GM19372 (cell line): ENCODE measurements around the gene SMIM36.
"Not testable (repeated sequence)": the region's sequence is repeated elsewhere in the genome, so short reads cannot be mapped to it uniquely, and the experiment has no call there.

Source experiments
- ATAC-seq: cut with Tn5 transposase; IDR thresholded peaks from one replicate; pipeline ENCODE4 v1.9.1; 2021; ENCODE audit warnings: mild to moderate bottlenecking, low read depth, moderate library complexity; ENCODE audit not compliant: unreplicated experiment

SMIM36 gene

DNA sequence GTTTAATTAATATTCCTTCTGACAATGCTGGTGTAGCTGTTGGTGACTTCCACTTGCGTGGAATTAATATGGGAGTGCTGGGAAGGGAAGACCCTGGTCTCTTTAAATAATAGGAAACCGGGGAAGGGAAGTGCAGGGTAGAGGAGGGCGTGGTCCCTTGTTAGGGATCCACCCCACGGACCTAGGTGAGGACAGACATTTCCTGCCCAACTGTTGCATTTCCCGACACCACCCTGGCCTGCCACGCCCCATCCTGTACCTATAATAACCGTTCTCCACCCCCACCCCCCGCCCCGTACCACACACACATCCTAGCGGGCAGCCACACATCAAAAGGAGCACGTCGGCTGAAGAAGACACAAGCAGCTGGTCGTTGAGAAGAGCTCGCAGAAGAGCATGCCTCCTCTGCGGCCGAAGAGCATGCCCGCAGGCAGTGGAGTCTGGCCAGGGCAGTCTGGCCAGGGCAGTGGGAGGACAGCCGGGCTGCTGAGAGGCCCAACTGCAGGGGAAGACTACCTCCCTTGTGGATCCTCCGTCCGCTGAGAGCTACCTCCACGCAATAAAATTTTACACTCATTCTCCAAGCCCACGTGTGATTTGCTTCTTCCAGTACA is 52.9 kb downstream of the SMIM36 start:
- ATAC-seq, result no peak

DNA sequence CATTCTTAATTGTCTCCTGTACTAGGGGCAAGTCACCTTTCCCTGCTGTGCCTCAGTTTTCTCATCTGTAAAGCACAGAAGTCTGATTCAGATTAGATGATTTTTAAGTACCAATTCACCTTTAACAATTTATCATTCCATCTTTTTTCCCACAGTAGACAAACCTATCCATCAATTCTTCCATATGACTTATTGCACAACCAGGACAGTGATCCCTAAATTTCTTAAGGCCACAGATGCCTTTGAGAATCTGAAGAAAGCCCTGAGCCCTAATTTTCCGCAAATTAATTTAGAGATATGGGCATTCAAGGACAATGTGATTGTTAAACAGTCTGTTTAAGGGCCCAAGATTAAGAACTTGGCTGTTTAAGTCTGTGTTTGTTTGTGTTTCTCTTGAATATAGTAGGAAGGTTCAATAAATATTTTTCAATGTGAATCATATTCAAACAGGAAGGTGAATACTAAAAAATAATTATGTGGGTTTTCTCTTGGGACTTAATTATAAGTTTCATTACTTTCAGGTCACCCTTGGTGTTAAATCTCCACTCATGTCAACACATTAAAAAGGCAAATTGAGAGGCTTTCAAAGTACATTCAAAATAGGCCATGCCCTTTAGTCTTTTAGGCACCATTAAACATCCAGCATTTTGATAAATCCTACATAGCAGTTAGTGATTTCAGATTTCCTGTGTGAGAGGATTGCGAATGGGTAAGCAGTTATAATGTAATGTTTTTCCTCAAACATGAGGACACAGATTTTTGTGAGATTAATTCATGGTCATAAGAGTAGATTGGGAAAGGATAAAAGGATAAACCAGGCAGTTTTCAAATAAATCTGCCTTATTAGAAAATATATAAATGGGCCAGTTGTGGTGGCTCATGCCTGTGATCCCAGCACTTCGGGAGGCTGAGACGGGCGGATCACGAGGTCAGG is 54.7 kb downstream of the SMIM36 start:
- ATAC-seq, result no peak

DNA sequence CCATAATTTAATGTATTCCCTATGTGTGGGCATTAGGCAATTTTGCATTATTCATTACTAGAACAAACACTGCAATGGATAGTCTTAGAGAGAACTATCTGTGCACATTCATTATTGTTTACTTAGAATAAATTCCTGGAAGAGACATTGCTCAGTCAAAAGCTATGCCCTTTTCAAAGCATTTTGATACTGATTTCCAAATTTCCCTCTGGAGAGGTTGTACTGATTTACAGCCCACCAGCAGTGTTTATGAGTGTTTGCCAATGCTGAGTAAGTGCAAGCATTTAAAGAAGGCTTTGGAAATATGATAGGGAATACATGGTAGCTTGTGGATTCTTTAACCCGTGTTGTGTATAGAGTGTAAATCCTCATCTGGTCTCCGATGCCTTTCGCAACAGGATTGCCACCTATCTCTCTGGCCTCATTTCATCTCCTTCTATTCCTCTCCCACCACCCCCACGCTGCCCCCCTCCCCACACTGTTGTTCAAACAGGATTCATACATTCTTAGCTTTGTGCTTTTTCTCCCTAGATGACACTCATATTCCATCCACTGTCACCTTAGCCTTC is 56.3 kb downstream of the SMIM36 start:
- no peak for ATAC-seq

DNA sequence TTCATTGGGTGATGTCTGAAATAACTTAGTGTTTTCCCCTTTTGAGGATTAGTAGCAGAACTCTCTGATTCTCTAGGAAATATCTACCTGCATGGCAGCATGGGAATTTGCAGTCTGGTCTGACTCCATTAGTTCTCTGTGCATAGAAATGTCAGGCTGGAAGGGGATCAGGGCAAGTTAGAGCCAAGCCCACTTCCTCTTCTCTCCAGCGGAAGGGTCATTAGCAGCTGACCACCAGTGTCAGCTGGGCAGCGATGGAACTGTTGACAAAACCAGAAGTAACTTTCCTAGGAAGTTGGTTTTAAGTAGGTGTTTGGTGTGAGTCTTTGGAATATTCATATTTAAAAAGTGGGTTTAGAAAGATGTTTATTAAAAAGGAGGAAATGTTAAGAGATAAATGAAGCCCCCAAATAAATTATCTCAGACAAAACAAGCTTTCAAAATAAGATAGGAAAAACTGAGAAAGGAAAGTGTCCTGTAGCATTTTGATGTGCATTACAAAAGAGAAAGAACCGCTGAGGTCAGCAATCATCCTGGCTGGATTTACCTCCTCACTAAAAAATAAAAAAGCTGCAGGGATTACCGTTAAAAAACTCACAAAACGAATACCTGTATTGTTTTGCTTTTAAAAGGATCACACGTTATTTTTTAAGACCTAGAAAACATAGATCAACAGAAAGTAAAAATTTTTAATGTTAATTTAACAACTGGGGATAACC is 57.3 kb downstream of the SMIM36 start:
- ATAC-seq, result no peak

DNA sequence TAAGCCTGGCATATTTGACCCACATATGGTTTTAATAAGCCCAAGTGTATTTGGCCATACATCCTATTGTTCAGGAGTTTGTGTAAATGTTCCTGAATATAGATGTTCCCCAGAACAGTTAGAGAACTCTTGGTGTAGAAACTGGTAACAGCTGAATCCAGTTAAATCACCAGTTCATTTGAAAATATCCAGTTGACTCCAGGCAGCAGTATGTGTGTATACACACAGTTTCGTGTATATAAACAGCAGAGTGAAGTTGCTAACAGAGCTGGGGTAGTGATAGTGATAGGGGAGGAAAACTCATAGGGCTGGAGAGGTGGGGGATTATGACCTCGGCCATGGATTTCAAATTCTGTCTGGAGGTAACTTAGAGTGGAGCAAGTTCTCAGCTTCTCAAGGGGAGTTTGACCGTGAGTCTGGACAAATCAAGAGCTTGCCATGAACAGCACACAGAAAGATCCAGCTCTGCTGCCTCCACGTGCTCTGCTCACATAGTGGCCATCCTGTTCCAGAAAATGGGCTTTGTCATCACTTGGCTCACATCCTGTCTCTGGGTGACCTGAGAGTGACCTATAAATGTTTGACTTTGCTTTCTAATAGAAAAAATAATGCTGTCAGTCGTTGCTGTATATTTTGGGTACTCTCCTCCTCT is 59.0 kb downstream of the SMIM36 start:
- ATAC-seq, result no peak

DNA sequence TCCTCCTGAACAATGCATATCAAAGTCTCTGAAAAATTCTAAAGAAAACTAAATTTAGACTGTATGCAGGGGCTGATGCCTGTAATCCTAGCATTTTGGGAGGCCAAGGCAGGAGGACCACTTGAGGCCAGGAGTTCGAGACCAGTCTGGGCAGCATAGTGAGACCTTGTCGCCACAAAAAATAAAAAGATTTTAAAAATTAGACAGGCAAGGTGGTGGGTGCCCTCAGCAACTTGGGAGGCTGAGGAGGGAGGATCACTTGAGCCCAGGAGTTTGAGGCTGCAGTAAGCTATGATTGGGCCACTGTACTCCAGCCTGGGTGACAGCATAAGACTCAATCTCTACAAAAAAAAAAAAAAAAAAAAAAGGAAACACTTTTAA is 59.5 kb downstream of the SMIM36 start:
- ATAC-seq, result no peak

DNA sequence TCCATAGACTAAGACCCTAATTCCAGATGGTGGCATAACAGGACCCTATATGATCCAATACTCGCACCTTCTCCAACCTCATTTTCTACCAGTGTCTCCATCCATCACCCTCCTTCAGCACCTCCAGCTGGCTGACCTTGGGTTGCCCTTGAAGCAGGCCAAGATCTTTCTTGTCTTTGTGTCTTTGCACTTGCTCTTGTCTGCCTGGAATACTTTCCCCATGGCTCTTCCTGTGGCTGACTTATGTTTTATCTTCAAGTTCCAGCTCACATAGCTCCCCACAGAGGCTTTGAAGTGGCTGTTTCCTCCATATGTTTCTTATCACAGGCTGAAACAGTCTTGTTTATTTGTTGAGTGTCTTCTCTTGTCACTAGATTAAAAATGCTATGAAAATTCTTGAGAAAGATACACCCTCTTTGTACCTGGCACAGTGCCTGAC is 60.0 kb downstream of the SMIM36 start:
- ATAC-seq, result no peak

DNA sequence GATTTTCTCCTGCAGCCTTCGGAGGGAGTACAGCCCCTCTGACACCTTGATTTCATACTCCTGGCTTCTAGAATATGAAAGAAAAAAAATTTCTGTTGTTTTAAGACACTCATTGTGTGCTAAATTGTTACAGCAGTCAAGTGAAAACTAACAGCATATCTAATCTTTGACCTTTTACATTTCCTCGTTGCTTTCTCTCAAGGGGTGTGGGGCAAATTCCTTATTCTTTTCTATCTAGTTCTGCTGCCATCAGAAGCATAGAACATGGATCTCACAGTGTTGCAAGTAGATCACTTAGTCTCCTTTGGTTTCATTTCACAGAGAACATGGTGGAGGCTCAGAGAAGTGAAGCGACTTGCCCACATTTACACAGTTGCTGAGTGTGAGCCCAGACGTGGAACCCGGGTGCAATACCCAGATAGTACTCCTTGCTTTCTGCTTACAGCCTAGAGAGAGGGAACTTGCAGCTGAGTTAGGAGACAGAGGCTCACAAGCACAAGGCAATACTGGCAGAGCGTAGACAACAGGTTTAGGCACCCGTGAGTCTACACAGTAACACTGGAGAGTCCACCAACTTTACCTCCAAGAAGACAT is 60.9 kb downstream of the SMIM36 start:
- ATAC-seq, result no peak

DNA sequence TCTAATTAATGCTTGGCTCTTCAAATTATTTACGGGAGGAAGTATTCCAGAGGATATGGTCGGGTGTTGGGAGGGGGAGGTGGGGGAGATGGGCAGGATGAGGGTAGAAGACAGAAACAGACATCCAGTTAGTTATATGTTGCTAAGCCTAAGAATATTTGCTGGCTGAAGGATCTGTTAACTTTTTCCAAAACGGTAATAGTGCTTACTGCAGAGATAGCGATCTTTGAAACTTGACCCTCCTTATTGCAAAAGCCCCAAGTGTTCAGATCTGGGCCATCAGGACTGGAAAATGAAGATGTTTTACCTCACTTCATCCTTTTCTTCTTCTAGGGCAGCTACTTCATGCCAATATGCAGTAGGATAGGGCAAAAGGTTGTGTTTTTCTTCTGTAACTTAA is 62.6 kb downstream of the SMIM36 start:
- no peak for ATAC-seq

DNA sequence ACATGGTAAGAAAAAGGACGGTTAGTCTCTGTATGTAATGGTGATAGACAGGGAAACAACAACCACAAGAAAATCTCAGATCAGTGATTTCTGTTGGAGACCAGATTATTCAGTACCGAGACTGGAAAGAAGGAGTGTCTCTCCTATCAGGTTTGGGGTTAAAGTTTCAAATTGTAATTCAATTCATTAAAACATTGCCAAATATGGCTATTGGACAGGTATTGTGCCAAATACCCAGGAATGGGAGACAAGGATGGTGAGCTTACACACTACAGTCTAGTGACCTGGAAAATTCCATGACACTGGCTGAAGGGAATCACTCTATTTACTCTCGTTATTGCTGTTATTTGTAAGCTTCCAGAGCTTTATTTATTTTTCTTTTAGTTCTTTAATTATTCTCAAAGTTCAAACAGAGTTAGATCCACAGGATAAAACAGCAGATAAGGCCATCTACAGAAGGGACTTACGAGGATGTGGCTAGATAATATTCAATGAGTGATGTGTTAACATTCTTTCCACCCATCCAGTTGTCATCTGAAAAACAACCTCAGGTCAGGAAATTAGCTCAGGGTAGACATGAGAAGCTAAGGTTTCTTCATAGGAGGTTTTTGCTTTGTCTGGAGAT is 64.6 kb downstream of the SMIM36 start:
- no peak for ATAC-seq

DNA sequence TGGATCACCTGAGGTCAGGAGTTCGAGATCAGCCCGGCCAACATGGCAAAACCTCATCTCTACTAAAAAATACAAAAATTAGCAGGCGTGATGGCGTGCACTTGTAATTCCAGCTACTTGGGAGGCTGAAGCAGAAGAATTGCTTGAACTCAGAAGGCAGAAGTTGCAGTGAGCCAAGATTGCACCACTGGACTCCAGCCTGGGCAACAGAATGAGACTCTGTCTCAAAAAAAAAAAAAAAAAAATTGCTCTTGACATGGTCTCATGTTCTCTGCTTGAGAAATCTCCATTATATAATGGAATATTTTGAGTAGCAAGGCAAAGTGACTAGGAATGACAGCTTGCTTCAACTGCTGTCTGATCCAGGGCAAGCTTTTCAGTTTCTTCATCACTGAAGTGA is 65.2 kb downstream of the SMIM36 start:
- ATAC-seq, result not testable (repeated sequence)

DNA sequence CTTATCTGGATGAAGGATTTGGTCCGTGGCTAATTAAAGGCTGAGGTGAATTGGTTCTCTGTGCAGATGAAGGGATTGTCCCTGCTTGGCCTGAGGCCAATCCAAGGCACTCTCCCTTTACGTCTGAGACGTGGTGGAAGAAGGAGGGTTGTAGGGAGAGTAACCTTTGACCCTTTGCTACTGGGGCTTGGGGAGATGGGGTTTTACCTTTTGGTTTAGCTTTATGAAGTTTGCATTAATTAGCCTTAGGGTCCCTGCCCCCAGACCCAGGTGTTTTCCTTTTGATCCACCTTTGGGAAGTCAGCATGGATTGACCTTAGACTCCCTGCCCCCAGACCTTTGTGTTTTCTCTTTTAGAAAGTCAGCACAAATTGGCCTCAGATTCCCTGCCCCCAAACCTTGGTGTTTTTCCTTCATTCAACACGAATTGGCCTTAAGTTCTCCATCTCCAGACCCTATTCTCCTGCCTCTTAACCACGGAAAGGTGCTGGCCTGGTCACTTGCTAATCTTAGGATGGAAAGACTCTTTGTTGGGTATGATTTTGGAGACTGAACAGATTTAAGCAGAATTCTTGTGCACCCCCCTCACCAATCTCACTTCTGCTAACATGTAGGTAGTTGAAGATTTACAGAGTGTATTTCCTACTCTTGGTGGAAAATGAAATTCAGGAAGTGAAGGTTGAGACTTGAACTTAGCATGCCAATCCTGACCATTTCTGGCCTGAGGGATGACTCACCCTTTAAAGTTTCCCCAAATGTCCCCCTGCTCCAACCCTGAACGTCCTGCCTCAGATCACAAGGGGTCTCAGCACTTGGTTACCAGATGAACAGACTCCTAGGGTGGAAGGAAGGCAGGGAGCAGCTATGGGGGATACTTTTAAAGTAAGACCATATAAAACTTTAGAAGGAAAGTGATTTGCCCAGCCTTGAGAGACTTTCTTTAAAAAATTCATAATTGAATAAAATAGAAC is 66.5 kb downstream of the SMIM36 start:
- peak; percentile 69 for ATAC-seq

DNA sequence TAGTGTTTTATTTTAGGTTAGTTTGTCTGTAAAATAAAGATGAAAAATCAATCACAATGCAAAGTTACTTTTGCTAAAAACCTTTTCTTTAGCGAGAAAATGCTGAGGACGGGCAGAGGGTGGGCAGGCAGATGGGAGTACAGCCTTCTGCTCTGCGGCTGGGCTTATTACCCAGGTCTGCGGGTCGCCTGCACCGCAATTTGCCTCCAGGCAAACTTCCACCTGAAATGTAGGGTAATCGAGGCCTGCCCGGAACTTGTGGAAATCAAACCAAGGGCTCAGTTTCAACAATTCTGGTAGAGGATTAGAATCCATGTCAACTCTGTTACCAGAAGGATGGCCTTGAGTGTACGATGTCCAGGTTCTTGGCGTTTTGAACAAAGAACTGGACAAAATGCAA is 67.3 kb downstream of the SMIM36 start:
- no peak for ATAC-seq

DNA sequence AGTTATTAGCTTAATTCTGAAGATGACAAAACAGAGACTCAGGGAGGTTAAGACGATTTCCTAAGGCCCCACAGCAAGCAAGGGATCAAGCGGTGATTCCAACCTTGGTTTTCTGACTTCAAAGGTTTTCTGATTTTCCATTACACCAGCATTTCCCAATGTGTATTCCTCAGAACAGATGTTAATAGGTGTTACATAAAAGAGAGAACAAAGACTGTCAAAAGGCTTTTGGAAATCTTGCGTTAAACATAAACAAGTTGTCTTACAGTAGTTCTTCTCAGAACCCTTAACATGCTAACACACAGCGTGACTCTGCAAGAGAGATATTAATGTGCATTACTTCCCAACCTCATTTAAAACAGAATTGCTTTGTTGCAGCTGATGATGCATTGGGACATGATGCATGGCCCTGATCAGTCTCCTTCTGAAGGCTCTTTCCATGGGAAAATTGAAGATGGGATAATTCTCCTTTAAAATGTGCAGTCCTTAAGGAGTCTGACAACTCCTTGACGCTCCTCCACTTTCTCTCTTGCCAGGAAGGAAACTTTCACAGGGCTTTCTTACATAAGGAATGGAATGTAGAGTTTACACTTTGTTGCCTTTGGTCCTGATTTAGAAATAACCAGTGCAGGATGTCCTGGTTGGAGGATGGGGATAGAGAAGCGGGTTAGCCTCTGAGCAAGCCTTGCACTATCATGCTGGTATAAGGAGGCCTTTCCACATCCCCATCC is 68.1 kb downstream of the SMIM36 start:
- no peak for ATAC-seq

DNA sequence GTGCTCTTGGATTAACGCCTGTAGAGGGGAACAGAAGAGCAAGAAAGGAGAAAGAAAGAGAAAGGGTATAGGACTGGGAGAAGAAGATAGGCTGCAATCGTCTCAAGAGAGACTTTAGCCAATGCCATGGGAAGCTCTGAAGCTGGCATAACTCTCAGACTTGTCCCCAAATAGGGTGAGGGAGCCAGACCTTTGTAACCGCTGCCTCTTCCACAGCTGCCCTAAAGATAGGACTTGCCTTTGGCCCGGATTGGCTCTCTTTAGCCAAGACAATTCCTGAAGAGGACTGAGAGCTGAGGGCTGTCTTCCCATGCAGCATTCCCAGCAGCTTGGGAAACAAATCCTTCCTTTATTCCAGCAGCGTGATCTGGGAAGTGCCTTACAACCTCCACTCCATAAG is 68.8 kb downstream of the SMIM36 start:
- no peak for ATAC-seq

DNA sequence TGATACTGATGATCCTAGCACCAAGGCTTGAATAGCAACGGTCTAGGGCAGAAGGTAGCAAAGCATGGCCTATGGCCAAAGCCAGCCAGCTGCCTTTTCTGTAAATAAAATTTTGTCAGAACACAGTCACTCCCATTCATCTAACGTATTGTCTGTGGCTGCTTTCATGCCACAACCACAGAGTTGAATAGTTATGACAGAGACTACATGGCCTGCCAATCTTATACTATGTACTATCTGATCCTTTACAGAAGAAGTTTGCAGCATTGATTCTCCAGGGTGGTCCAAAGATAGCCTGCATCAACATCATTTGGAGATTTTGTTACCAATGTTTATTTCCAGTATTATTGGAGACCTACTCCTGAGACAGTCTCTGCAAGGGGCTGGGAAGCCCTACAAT is 69.7 kb downstream of the SMIM36 start:
- no peak for ATAC-seq

DNA sequence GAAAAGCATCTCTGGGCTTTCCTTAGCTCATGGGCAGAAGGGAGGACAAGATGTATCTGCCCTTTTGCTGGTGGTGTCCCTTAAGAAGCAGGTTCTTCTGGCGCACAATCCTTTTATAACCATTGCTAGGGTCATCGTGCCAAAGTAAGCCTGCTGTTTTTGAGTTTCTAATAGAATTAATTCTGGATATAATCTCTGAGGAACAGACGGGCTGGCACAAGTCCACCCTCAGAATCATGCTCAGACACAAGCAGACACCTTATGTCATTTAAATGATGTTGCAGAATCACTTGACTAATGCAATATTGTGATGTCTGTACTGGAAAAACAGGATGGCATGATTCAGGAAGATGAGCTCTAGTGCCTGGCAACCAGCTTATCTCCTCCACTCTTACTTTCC is 70.9 kb downstream of the SMIM36 start:
- no peak for ATAC-seq

DNA sequence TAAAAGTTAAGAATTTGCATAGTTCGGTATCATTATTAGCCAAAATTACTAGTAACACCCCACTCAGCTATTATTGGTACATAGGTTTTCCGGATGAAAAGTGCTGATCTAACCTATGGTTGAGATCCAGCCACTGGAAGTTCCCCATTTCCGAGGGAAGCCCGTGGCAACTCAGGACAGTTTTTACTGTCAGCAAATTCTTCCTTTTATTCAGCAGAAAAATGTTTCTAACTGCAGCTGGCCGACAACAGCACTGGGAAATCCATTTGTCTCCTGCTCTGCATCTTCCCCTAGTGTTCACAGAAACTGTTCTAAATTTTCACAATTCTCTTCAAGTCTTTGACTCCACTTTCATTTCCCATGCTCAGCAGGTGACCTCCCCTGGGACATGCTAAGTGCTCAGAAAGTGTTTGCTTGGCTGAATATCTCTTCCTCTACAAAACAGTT is 74.1 kb downstream of the SMIM36 start:
- peak; percentile 70 for ATAC-seq
